Activated gamma-delta T cell treated with Interleukin-2 at 50 U/mL for 16 hours (primary cell): ENCODE results near the gene GRAMD2B.
"Not testable (repeated sequence)": the region's sequence is repeated elsewhere in the genome, so short reads cannot be mapped to it uniquely, and the experiment has no call there.

Experiments used
- DNase-seq: peaks from one replicate; pipeline ENCODE4 v3.0.0-alpha.2; 2020

GRAMD2B gene

GRCh38 chr5:126452477-126452876, 29.3 kb downstream of the GRAMD2B start:
- no peak for DNase-seq

- no peak for DNase-seq
Observed at GRCh38 chr5:126454081-126454480, 30.9 kb downstream of the GRAMD2B start.

GRCh38 chr5:126454535-126454934, 31.3 kb downstream of the GRAMD2B start:
- no peak for DNase-seq

DNA sequence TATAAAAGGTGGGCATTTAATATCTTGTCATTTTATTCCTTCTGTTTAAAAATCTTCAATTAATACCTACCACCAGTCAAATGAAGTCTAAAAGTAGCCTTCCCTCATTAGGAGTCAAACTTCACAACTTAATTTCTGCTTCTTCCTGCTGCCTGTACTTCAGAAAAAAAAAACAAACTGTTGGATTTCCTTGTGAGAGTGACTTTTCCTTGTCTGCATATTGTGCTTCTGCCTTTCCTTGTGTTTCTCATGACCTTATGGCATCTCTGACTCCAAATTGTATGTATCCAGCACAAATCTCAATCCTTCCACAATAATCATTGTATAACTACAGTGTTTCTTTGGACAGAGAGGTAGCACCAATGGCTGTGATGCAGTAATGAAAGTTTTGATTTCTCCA, 32.1 kb downstream of the GRAMD2B start:
- DNase-seq, result no peak

DNA sequence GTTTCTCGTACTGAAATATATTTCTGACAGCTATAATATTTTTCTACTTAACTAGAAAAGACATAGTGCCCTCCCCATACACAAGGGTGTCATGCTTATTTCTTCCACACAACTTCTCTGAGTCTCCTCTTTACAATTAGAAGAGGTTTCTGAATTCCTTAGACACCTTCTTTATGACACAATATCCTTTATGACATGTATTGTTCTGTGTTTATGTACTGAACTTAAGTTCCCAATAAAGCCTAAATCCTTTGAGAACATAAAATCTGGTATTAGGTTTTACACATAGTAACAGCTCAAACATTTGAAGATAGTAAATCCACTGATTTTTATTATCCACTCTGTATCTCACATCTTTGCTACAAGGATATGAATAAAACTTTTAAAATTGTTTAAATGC, 32.5 kb downstream of the GRAMD2B start:
- DNase-seq, result no peak

DNA sequence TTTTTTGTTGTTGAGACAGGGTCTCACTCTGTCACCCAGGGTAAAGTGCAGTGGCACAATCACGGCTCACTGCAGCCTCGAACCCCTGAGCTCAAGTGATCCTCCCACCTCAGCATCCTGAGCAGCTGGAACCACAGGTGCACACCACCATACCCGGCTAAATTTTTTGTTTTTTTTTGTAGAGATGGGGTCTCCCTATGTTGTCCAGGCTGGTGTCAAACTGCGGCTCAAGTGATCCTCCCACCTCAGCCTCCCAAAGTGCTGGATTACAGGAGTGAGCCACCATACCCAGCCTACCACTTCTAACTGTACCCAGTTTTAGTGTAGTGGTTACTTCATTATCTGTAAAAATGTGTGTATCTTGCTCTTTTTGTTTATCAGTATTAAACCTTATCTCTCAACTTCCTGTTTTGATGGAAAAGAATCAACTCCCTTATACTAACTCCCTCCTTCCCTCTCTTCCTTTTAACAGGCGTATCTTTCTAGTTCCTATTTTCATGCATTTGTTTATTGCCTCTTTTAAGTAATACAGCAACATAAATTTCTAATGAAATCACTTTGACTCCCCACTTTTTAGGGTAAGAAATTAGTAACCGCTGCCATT, 33.1 kb downstream of the GRAMD2B start:
- DNase-seq, result no peak

- DNase-seq, result no peak
Observed at GRCh38 chr5:126460459-126460858, 37.2 kb downstream of the GRAMD2B start.

DNA sequence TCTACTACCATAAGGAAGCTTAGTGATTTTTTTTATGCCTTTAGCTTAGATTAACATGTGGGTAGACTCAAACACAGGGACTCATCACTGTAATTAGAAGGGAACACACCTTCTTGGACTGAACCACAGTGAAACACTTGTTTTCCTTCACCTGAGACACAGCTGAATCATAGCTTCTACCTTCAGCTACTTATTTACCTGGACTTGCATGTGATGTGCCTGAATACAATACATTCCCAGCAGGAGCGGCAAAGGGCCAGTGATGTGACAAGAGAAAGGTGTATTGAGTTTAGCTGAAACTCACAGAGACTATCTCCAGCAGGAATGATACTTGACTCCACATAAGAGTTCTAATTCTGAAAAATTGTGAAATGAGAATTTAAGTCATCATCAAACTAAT, 37.8 kb downstream of the GRAMD2B start:
- no peak for DNase-seq

GRCh38 chr5:126461838-126462237, 38.6 kb downstream of the GRAMD2B start:
- no peak for DNase-seq

DNA sequence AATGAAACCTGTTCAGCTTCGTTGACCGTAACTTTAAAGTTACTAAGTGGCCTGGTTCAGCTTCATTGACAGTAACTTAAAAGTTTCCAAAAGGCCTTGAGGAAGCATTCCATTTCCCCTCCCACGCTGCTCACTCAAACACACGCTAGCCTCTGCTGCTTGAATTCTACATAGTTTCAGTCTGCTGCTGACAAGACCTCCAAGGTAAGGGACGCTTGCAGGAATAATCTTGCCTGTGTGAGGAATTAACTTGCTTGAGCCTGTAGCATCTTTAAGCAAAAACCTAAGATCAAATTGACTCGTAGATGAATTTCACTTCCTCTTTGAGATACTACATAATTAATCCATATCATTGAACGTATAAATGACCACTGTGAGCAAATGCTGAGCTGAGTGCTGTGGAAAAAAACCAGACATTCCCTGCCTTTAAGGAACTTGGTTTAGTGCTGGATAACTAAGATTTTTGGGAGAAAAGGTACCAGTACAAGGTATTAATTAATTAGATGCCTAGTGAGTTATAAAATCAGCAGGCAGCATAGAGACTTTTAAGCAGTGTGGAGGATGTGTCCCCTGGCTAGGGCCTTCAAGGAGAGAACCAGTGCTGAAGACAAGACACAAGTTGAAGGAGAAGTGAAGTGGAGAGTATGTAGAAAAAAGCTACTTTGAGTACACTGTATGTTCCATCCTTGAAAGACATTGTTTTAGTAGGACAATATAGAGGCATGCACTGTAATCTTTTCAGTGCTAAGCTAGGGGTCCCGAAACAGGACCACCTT, 39.2 kb downstream of the GRAMD2B start:
- DNase-seq, result no peak

DNA sequence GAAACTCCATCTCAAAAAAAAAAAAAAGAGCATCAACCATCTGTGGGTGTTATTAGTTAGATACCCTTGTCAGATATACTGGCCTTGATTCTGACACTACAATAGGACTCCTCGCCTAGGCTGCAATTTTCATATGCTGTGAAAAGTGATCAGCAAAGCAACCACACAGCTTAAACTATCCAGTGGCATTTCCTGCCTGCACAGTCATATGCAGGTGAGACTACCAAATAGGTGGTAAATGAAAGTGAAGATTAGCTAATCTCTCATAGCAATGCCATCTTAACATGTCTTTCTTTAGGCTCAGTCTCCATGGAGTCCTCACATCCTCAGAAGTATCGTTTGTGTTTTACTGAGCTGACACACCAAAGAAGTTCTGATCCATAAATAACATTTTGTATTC, 40.8 kb downstream of the GRAMD2B start:
- no peak for DNase-seq

GRCh38 chr5:126464959-126465358, 41.8 kb downstream of the GRAMD2B start:
- no peak for DNase-seq

- no peak for DNase-seq
Observed at GRCh38 chr5:126468091-126468490, 44.9 kb downstream of the GRAMD2B start.

GRCh38 chr5:126469536-126470316, 46.5 kb downstream of the GRAMD2B start:
- no peak for DNase-seq

DNA sequence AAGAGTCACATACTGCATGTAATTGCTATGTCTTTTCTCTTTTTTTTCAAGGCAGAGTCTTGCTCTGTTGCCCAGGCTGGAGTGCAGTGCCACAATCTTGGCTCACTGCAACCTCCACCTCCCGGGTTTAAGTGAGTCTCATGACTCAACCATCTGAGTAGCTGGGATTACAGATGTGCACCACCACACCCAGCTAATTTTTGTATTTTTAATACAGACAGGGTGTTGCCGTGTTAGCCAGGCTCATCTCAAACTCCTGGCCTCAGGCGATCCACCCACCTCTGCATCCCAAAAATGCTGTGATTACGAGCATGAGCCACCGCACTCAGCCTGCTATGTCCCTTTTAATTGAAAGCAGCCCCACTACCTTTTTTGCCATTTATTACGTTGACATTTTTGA, 47.3 kb downstream of the GRAMD2B start:
- not testable (repeated sequence) for DNase-seq

DNA sequence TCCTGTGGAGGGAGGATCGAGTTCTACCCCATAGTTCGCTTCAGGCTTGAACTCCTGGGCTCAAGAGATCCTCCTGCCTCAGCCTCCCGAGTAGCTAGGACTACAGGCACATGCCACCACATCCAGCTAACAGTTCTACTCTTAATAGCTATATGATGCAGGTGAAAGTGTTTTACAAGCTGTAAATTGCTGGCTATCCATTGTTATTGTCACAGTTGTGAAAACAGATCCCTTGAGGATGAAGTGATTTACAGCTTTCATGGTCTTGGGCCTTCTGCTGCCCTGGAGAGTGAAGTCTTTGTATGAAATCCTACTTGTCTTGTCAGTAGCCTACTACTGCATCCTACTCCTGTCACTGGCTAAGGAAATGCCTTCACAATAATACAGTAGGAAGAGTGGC, 48.0 kb downstream of the GRAMD2B start:
- DNase-seq, result no peak

- DNase-seq, result no peak
Observed at GRCh38 chr5:126471875-126472537, 48.8 kb downstream of the GRAMD2B start.

DNA sequence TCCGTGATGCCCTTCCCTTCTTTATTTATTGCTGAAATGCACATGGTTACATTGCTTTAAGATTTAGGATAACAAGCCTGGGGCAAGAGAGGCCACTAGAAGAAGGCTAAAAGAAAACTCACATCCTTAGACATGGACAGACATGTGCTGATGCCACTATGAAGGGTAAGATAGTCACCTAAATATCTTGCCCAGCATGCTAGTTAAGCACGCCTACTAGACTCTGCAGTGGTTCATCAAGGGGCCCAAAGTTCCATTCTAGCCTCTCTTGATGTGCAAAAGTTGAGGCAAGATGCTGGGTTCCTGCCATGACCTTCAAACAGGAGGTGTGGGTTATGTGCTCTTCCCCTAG, 49.3 kb downstream of the GRAMD2B start:
- no peak for DNase-seq

GRCh38 chr5:126477294-126478117, 54.3 kb downstream of the GRAMD2B start:
- no peak for DNase-seq

- no peak for DNase-seq
Observed at GRCh38 chr5:126479810-126480209, 56.6 kb downstream of the GRAMD2B start.

- no peak for DNase-seq
Observed at GRCh38 chr5:126480824-126481223, 57.6 kb downstream of the GRAMD2B start.

- DNase-seq, result no peak
Observed at GRCh38 chr5:126481243-126481642, 58.0 kb downstream of the GRAMD2B start.

- DNase-seq, result no peak
Observed at GRCh38 chr5:126482591-126482990, 59.4 kb downstream of the GRAMD2B start.
